ENCODE data around the gene TSSK2. TPM values are rescaled to one million over a fixed set of nuclear protein-coding genes. Genes with fewer than 3 reads are reported as not detected.
"Not testable (repeated sequence)": the region's sequence is repeated elsewhere in the genome, so short reads cannot be mapped to it uniquely, and the experiment has no call there.

Gene TSSK2
- total RNA-seq: not detected

DNA sequence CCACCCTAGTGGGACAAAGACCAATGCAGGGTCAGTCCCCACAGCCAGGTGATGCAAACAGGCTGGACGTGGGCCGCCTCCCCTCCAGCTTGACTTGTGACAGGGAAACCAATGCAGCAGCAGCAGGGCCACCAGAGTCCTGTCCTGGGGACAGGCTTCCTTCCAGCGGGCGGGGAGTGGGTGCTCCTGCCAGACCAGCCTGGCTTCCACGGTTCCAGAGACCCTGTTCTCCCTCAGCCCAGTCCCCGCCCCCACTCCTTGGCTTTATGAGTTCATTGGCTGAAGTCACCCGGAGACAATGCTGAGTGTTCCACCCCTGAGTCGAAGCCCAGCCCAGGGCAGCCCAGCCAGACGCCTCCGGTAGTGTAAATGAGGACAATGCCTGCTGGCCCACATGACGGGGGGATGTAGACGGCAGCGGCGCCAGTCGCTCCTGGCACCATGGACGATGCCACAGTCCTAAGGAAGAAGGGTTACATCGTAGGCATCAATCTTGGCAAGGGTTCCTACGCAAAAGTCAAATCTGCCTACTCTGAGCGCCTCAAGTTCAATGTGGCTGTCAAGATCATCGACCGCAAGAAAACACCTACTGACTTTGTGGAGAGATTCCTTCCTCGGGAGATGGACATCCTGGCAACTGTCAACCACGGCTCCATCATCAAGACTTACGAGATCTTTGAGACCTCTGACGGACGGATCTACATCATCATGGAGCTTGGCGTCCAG, at the start of gene TSSK2:
Gene TSSK2 (plus strand): TSS at position 350 of the 726 bp plus-strand sequence. CDS start 92 bp downstream, at position 442.
- ATAC-seq (no peak), DNase-seq (no peak)
- POLR2A ChIA-PET: no interaction called here
- no peaks in the 10 kb centered on the region for H3K4me1 Mint-ChIP-seq
- peaks cover 15% of the 10 kb centered on the region for H3K36me3 Mint-ChIP-seq (ENCODE audit: low read depth)
- intact Hi-C loops (cut with DNase I, micrococcal nuclease): no loop called here
- H3K9me3 Mint-ChIP-seq (ENCODE audit: low read depth): no peaks in the 10 kb centered on the region
- no peaks in the 10 kb centered on the region for H3K27me3 Mint-ChIP-seq
- no peak within 1 kb of the TSS for H3K27ac Mint-ChIP-seq
- H3K4me3 Mint-ChIP-seq: no peak within 1 kb of the TSS
- CTCF ChIA-PET: no interaction called here

DNA sequence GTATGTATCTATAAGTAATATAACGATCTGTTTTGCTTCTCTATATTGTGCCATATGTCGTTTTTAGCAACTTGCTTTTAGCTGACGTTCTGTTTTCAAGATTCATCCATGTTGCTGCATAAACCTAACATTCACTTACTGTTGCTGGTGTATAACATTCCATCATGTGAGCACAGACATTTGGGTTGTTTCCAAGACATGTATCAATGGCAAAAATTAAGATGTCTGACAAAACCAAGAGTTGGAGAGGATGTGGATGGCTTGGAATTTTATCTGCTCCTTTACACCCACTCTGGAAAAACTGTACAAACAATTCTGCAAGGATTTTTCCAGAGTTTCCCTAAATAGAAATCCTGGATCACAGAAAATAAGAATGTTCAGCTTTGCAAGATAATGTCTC, 49.8 kb upstream of the TSSK2 start:
- Mint-ChIP-seq H3K27ac (no peak overlapping the region), H3K4me3 (no peak overlapping the region), H3K9me3 (ENCODE audit: low read depth) (no peaks in the 10 kb centered on the region), H3K4me1 (peaks cover 3% of the 10 kb centered on the region), H3K27me3 (no peaks in the 10 kb centered on the region), H3K36me3 (ENCODE audit: low read depth) (peaks cover 16% of the 10 kb centered on the region)
- no peak for DNase-seq
- intact Hi-C loops (cut with DNase I, micrococcal nuclease): no loop called here
- POLR2A ChIA-PET: no interaction called here
- CTCF ChIA-PET: interaction anchor here (0.5 kb wide), 1 partner anchor 443 kb away, joined by 3 read pairs; the partner anchor contains the start of gene CLDN5
- no peak for ATAC-seq

DNA sequence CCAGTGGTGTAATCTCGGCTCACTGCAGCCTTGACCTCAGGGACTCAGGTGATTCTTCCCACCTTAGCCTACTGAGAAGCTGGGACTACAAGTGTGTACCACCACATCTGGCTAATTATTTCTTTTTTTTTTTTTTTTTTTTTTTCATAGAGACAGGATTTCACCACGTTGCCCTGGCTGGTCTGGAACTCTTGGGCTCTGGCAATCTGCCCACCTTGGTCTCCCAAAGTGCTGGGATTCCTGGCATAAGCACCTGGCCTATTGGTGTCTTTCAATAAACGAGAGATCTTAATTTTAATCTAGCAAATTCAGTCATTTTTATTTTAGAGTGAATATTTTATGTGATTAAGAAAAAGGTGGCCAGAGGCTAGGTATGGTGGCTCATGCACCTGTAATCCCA, 49.0 kb upstream of the TSSK2 start:
- Mint-ChIP-seq H3K4me3 (no peak overlapping the region), H3K9me3 (ENCODE audit: low read depth) (no peaks in the 10 kb centered on the region), H3K36me3 (ENCODE audit: low read depth) (peaks cover 23% of the 10 kb centered on the region), H3K27me3 (no peaks in the 10 kb centered on the region), H3K4me1 (peaks cover 3% of the 10 kb centered on the region), H3K27ac (no peak overlapping the region)
- no peak for DNase-seq
- intact Hi-C loops (cut with DNase I, micrococcal nuclease): no loop called here
- CTCF ChIA-PET: no interaction called here
- POLR2A ChIA-PET: no interaction called here
- no peak for ATAC-seq

DNA sequence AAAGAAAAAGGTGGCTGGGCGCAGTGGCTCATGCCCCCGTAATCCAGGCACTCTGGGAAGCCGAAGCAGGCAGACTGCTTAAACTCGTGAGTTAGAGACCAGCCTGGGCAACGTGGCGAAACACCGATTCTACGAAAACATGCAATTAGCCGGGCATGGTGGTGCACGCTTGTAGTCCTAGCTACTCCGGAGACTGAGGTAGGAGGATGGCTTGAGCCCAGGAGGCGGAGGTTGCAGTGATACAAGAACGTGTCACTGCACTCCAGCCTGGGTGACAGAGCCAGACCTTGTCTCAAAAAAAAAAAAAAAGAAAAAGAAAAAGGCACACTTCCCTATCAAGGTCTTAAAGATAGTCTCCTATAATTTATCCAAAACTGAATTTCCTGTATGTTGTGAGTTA, 48.3 kb upstream of the TSSK2 start:
- ChIA-PET CTCF (no interaction called here), POLR2A (no interaction called here)
- no peak for ATAC-seq
- Mint-ChIP-seq H3K27me3 (no peaks in the 10 kb centered on the region), H3K36me3 (ENCODE audit: low read depth) (peaks cover 23% of the 10 kb centered on the region), H3K9me3 (ENCODE audit: low read depth) (no peaks in the 10 kb centered on the region), H3K4me1 (peaks cover 3% of the 10 kb centered on the region), H3K4me3 (no peak overlapping the region), H3K27ac (no peak overlapping the region)
- intact Hi-C loops (cut with DNase I, micrococcal nuclease): no loop called here
- DNase-seq: no peak

DNA sequence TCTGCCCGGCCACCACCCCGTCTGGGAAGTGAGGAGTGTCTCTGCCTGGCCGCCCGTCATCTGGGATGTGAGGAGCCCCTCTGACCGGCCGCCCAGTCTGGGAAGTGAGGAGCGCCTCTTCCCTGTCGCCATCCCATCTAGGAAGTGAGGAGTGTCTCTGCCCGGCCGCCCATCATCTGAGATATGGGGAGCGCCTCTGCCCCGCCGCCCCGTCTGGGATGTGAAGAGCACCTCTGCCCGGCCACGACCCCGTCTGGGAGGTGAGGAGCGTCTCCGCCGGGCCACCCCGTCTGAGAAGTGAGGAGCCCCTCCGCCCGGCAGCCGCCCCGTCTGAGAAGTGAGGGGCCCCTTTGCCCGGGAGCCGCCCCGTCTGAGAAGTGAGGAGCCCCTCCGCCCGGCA, 47.0 kb upstream of the TSSK2 start:
- H3K9me3 Mint-ChIP-seq (ENCODE audit: low read depth); H3K27ac Mint-ChIP-seq; H3K27me3 Mint-ChIP-seq; H3K4me1 Mint-ChIP-seq; POLR2A ChIA-PET; intact Hi-C loops (cut with DNase I, micrococcal nuclease); CTCF ChIA-PET; H3K4me3 Mint-ChIP-seq; ATAC-seq; DNase-seq: not testable (repeated sequence)
- H3K36me3 Mint-ChIP-seq (ENCODE audit: low read depth): peaks cover 23% of the 10 kb centered on the region

DNA sequence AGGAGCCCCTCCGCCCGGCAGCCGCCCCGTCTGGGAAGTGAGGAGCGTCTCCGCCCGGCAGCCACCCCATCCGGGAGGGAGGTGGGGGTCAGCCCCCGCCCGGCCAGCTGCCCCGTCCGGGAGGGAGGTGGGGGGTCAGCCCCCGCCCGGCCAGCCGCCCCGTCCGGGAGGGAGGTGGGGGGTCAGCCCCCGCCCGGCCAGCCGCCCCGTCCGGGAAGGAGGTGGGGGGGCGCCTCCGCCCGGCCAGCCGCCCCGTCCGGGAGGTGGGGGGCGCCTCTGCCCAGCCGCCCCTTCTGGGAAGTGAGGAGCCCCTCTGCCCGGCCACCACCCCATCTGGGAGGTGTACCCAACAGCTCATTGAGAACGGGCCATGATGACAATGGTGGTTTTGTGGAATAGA, 46.5 kb upstream of the TSSK2 start:
- ATAC-seq; H3K9me3 Mint-ChIP-seq (ENCODE audit: low read depth); H3K27ac Mint-ChIP-seq; H3K4me1 Mint-ChIP-seq; POLR2A ChIA-PET; H3K4me3 Mint-ChIP-seq; intact Hi-C loops (cut with DNase I, micrococcal nuclease); CTCF ChIA-PET; H3K27me3 Mint-ChIP-seq; DNase-seq: not testable (repeated sequence)
- H3K36me3 Mint-ChIP-seq (ENCODE audit: low read depth): peaks cover 23% of the 10 kb centered on the region

DNA sequence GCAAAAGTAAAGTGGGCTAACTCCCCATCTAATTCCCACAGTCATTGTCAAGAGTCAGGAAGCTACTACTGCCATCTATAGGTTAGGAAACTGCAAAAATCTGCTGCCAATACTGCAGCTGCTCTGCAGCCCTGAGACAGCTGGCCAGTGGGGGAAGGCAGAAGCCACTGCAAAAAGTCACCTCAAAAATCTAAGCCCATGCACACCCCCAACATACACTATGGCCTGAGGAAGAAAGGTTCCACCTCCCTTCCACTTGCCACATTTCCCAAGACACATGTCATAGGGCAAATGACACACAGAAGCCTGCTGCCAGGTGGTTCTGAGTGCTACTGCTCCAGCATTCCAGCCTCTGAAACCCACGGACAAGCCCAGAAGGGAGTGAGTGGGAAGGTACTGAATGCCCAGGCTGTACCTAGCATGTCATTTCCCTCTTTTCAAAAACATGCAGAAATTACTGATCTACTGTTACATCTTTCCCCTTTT, 45.8 kb upstream of the TSSK2 start:
- Mint-ChIP-seq H3K4me1 (peaks cover 3% of the 10 kb centered on the region), H3K4me3 (no peak overlapping the region), H3K27me3 (no peaks in the 10 kb centered on the region), H3K27ac (no peak overlapping the region), H3K36me3 (ENCODE audit: low read depth) (peaks cover 23% of the 10 kb centered on the region), H3K9me3 (ENCODE audit: low read depth) (no peaks in the 10 kb centered on the region)
- POLR2A ChIA-PET: no interaction called here
- DNase-seq: no peak
- CTCF ChIA-PET: no interaction called here
- ATAC-seq: no peak
- intact Hi-C loops (cut with DNase I, micrococcal nuclease): no loop called here

DNA sequence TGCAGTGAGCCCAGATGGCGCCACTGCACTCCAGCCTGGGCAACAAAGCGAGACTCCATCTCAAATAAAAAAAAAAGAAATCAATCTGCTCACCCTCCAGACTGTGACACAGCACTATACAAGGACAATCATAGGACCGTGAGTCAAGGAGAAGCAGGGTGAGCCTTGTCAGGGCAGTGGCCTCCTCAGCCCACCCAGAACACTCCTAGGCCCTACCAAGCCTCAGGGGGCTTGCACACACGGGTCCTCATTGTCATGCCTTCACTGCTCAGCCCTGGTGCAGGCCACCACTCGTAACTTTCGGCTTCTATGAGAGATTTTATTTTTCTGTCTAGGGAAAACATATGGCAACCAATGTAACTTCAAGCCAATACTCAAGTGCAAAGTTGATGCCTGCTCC, 44.7 kb upstream of the TSSK2 start:
- ATAC-seq (no peak), DNase-seq (no peak)
- Mint-ChIP-seq H3K4me3 (no peak overlapping the region), H3K27ac (no peak overlapping the region), H3K4me1 (peaks cover 3% of the 10 kb centered on the region), H3K27me3 (no peaks in the 10 kb centered on the region), H3K36me3 (ENCODE audit: low read depth) (peaks cover 23% of the 10 kb centered on the region), H3K9me3 (ENCODE audit: low read depth) (no peaks in the 10 kb centered on the region)
- ChIA-PET POLR2A (no interaction called here), CTCF (no interaction called here)
- intact Hi-C loops (cut with DNase I, micrococcal nuclease): no loop called here

DNA sequence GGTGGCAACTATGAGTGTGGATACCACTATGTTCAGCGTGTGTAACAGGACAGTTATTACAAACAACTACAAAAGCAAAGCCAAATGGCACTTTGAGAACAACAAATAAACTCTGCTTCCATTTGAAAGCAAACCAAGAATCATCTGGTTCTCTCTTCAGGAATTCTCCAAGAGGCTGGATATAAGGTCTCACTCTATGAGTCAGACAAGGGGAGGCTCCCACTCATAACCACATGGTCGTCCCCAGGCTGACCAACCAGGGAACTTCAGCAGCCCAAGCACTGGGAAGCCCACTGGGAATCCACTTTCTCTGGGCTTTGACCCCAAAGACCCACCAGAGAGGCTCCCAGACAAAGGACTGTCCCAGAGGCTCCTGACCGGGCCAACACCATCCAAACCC, 44.2 kb upstream of the TSSK2 start:
- no peak overlapping the region for H3K27ac Mint-ChIP-seq
- DNase-seq (no peak), ATAC-seq (no peak)
- ChIA-PET POLR2A (no interaction called here), CTCF (no interaction called here)
- H3K9me3 Mint-ChIP-seq (ENCODE audit: low read depth): no peaks in the 10 kb centered on the region
- no peaks in the 10 kb centered on the region for H3K27me3 Mint-ChIP-seq
- no peak overlapping the region for H3K4me3 Mint-ChIP-seq
- H3K4me1 Mint-ChIP-seq: peaks cover 3% of the 10 kb centered on the region
- peaks cover 21% of the 10 kb centered on the region for H3K36me3 Mint-ChIP-seq (ENCODE audit: low read depth)
- intact Hi-C loops (cut with DNase I, micrococcal nuclease): no loop called here

DNA sequence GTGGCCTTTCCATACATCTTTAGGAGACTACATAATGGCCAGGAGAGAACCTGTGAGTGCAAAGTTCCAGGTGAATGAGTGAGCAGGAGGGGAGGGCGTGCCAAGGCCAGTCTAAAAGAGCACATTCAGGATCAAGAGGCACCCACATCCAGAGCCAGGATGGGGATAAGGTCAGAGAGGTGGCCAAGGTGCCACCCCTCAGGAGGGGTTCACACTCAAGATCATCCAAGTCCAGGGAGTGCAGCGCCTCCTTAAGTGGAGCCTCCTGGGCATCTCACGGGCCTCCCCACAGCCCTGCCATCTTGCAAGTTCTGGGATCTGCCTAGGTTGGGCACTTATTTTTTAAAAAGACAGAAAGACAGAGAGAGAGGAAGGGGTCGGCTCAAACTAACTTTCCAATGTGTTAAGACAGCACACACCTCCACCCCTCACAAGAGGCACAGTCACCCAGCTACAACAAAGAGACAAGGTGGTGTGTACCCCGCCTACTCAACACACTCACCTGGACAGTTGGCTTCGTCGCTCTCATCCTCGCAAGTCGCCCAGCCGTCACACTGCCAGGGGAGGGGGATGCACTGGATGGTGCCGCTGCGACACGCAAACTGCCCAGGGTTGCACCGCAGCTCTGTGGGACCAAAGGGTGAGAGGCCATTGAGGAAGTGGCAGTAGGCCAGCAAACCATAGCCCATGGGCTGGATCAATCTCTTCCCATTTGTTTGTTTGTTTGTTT, 42.1 kb upstream of the TSSK2 start:
- ChIA-PET POLR2A (no interaction called here), CTCF (interaction anchor here (0.9 to 1.1 kb wide), 2 partner anchors 23 to 94 kb away, joined by 3 to 8 read pairs; no protein-coding TSS in a partner anchor)
- DNase-seq: no peak
- Mint-ChIP-seq H3K36me3 (ENCODE audit: low read depth) (peaks cover 19% of the 10 kb centered on the region), H3K4me1 (peaks cover 5% of the 10 kb centered on the region), H3K27ac (no peak overlapping the region), H3K4me3 (no peak overlapping the region), H3K9me3 (ENCODE audit: low read depth) (no peaks in the 10 kb centered on the region), H3K27me3 (no peaks in the 10 kb centered on the region)
- no peak for ATAC-seq
- intact Hi-C loops (cut with DNase I, micrococcal nuclease): no loop called here

DNA sequence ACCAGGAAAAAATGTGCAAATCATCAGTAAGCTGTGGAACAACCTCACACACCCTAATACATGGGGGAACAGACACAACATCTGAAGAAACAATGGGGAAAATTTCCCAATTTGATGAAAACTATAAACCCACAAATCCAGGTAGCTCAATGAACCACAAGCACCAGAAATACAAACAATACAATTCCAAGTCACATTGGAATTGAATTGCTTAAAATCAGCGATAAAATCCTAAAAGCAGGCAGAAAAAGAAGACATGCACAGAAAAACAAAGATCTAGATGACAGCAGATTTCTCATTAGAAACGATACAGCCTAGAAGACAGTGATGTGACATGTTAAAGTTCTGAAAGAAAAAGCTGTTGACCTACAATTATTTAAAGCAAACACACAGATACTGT, 40.9 kb upstream of the TSSK2 start:
- Mint-ChIP-seq H3K4me1 (peaks cover 5% of the 10 kb centered on the region), H3K27me3 (no peaks in the 10 kb centered on the region), H3K36me3 (ENCODE audit: low read depth) (peaks cover 14% of the 10 kb centered on the region), H3K9me3 (ENCODE audit: low read depth) (no peaks in the 10 kb centered on the region), H3K4me3 (no peak overlapping the region), H3K27ac (no peak overlapping the region)
- DNase-seq (no peak), ATAC-seq (no peak)
- ChIA-PET POLR2A (no interaction called here), CTCF (interaction anchor here (0.8 to 1.1 kb wide), 3 partner anchors 21 to 93 kb away, joined by 3 to 8 read pairs (median 3); no protein-coding TSS in a partner anchor)
- intact Hi-C loops (cut with DNase I, micrococcal nuclease): no loop called here

DNA sequence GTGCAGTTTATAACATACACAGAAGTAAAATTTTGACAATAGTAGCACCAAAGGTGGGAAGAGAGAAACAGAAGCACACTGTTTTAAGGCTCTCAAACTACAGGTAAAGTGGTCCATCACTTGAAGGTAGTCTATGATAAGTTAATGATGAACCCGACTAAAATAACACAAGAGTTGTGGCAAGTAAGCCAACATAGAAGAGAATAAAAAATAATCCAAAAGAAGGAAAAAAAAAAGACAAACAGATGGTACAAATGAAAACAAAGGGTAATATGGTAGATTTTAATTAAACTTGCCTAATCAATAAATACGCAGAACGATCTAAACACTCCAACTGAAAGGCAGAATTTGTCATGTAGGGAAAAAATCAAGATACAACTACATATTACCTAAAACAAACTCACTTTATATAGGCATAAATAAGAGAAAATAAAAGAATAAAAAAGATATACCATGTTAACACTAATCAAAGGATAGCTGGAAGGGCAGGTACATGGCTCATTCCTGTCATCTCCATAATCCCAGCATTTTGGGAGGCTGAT, 40.5 kb upstream of the TSSK2 start:
- H3K4me1 Mint-ChIP-seq: peaks cover 3% of the 10 kb centered on the region
- DNase-seq (no peak), ATAC-seq (no peak)
- peaks cover 10% of the 10 kb centered on the region for H3K36me3 Mint-ChIP-seq (ENCODE audit: low read depth)
- H3K9me3 Mint-ChIP-seq (ENCODE audit: low read depth): no peaks in the 10 kb centered on the region
- ChIA-PET POLR2A (interaction anchor here (0.6 kb wide), 1 partner anchor 26 kb away, joined by 3 read pairs; no protein-coding TSS in a partner anchor), CTCF (interaction anchor here (0.8 kb wide), 1 partner anchor 41 kb away, joined by 3 read pairs; no protein-coding TSS in a partner anchor)
- no peaks in the 10 kb centered on the region for H3K27me3 Mint-ChIP-seq
- intact Hi-C loops (cut with DNase I, micrococcal nuclease): no loop called here
- no peak overlapping the region for H3K4me3 Mint-ChIP-seq
- no peak overlapping the region for H3K27ac Mint-ChIP-seq
